Hematopoietic multipotent progenitor cell treated with erythropoietin and hydrocortisone succinate and interleukin-3 and kit ligand, for 17 days (in vitro differentiated cells): Measurements from ENCODE around the gene KRTAP5-5.

ENCODE experiments used
- DNase-seq: peaks from one replicate; pipeline ENCODE4 v3.0.0-alpha.2; 2015; ENCODE audit warnings: low spot score

Gene KRTAP5-5

GRCh38 chr11:1679881-1680280 lies 50.3 kb downstream of the KRTAP5-5 start:
- DNase-seq = no peak
